ENCODE results near the gene WNT7A.

Gene WNT7A

DNA sequence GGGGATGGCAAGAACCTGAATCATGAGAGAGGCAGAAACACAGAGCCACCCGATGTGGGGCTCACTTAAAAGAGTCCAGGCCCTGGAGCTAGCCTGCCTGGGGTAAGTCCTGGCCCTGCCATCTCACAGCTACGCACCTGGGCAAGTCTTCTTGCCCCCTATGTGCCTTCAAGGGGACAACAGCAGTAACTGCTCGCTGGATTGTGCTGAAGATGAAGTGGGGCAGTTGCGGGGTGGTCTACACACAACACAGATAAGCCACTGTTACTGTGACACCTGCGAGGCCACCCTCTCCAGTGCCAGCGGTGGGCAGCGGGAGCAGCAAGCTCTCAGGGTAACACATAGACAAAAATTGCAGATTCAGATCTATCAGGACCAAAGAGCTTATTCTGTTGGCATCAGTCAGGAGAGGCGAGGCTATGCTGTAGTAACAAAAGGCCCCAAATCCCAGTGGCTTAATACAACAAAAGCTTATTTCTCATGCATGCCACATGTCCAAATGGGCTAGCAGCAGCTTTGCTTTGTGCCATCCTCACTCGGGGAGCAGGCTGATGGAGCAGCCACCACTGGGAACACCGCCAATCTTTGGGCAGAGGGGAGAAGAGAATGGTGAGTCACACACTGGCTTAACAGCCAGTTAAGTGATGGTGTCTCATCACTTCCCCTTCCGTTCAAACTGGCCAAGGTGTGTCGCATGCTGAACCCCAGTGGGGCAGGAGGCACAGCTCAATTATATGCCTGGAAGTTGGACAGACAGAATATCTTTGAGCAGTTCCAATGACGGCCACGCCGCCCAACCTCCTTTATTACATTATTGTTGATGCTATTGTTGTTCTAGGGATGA, 78.3 kb downstream of the WNT7A start:
- H3K9me3 ChIP-seq (ENCODE audit: severe bottlenecking), result peaks cover 7% of the 10 kb centered on the region
- H3K27ac ChIP-seq, result no peak overlapping the region
- peaks cover 92% of the 10 kb centered on the region for H3K27me3 ChIP-seq (ENCODE audit: insufficient read depth, low read depth, severe bottlenecking)
- TF ChIP-seq, protein P1, sequence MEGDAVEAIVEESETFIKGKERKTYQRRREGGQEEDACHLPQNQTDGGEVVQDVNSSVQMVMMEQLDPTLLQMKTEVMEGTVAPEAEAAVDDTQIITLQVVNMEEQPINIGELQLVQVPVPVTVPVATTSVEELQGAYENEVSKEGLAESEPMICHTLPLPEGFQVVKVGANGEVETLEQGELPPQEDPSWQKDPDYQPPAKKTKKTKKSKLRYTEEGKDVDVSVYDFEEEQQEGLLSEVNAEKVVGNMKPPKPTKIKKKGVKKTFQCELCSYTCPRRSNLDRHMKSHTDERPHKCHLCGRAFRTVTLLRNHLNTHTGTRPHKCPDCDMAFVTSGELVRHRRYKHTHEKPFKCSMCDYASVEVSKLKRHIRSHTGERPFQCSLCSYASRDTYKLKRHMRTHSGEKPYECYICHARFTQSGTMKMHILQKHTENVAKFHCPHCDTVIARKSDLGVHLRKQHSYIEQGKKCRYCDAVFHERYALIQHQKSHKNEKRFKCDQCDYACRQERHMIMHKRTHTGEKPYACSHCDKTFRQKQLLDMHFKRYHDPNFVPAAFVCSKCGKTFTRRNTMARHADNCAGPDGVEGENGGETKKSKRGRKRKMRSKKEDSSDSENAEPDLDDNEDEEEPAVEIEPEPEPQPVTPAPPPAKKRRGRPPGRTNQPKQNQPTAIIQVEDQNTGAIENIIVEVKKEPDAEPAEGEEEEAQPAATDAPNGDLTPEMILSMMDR (IDR thresholded peaks at IDR 0.05; ENCODE audit: low read depth, low read length), result no peak
- H3K4me3 ChIP-seq (ENCODE audit: low read depth, low read length), result no peak overlapping the region
- no peaks in the 10 kb centered on the region for H3K36me3 ChIP-seq
- DNase-seq, result no peak

DNA sequence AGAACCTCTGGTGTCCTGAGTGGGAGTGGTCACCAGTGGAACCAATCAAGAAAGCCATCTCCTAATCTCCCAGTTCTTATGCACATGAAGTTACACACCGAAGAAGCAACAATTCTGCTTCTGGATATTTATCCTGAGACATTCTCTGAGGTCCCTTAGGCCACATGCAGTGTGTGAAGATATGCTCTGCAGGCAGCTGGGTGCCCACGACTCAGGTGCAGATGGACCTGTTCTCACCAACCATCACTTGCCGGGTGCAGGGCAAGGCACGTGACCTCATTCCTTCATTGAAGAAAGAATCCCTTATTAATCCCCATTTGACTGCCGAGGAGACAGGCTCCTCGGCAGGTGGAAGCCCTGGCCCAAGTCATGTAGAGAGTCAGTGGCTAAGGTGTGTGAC, 79.8 kb downstream of the WNT7A start:
- TF ChIP-seq, protein P1 (IDR thresholded peaks at IDR 0.05; ENCODE audit: low read depth, low read length), result no peak
- no peak for DNase-seq
- Histone ChIP-seq H3K4me3 (ENCODE audit: low read depth, low read length) (no peak overlapping the region), H3K36me3 (no peaks in the 10 kb centered on the region), H3K27me3 (ENCODE audit: insufficient read depth, low read depth, severe bottlenecking) (peaks cover 95% of the 10 kb centered on the region), H3K9me3 (ENCODE audit: severe bottlenecking) (no peaks in the 10 kb centered on the region), H3K27ac (no peak overlapping the region)

DNA sequence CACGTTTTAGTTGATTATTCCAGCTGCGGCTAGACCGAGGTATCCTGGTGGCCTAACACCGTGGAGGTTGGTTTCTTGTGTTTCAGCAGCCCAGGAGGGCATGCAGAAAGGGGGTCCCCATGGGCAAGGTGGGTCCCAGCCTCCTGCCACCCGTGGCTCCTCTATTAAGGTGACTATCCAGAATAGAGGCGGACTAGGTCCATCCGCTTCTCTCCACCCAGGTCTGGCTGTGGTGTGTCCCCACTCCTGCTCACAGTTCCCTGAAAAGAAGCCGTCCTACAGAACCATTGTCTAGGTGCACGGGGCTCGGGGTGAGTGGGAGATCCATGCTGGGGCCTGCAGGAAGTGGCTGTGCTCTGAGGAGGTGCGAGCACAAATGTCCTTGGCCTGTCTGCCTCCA, 81.5 kb downstream of the WNT7A start:
- peaks cover 98% of the 10 kb centered on the region for H3K27me3 ChIP-seq (ENCODE audit: insufficient read depth, low read depth, severe bottlenecking)
- H3K9me3 ChIP-seq (ENCODE audit: severe bottlenecking), result no peaks in the 10 kb centered on the region

DNA sequence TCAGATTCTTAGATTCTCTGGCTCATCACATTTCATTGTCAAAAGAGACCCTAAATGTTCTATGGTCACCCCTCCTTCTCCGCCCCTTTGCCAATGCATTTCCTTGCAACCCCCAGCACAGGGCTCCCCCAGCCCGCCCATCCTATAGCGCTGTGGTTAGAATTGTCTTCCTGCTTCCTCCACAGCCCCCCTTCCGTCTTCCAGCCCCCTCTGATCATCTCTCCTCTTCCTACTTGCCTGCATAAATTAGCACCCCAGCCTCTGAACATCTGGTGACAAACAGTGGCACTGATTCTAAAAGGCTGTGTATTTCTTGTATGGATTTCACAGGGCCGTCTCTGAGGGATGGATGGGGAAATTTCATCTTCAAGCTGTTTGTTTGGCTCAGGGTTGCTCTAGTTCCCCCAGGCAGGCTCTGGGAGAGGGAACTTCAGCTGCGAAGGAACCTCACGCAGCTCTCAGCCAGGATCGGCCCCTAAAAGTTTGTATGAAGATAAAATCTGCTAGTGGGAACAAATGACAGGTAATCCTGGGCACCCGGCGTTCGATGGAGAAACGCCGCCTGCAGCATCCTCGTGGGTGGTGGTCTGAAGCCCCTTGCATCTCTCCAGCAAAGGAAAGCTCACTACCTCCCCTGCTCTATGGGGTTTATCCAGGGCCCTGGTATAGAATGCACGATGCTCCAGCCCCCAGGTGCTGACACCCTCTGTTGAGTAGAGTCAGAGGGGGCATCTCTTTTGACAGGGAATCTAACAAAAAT, 83.0 kb downstream of the WNT7A start:
- peaks cover 98% of the 10 kb centered on the region for H3K27me3 ChIP-seq (ENCODE audit: insufficient read depth, low read depth, severe bottlenecking)
- H3K9me3 ChIP-seq (ENCODE audit: severe bottlenecking), result no peaks in the 10 kb centered on the region
- TF ChIP-seq, protein P1 (IDR thresholded peaks at IDR 0.05; ENCODE audit: low read depth, low read length), result no peak
- no peak overlapping the region for H3K4me3 ChIP-seq (ENCODE audit: low read depth, low read length)
- no peak for DNase-seq
- H3K36me3 ChIP-seq, result no peaks in the 10 kb centered on the region
- no peak overlapping the region for H3K27ac ChIP-seq

More for the DNA sequence above, 81.5 kb downstream of the WNT7A start:
- Histone ChIP-seq H3K36me3 (no peaks in the 10 kb centered on the region), H3K4me3 (ENCODE audit: low read depth, low read length) (no peak overlapping the region), H3K27ac (no peak overlapping the region)
- TF ChIP-seq, protein P1 (IDR thresholded peaks at IDR 0.05; ENCODE audit: low read depth, low read length), result no peak
- DNase-seq, result no peak

DNA sequence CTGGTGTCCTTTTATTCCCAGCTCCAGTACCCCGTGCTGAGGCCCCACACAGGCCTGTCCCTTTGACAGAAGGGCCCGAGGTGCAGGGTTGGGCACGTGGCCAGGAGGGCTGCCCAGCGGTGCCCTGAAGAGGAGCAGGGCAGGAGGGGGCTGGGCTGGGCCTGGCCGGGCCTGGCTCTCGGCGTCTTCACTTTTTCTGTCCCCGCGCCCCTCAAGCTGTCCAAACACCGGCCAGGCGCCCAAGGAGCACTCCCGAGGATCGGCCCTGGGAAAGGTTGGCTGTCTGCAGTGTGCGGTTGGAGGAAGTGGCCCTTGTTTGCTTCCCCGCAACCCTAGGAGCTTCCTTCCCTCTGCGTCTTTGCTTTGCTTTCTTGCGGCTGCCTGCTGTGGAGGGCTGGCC, 84.1 kb downstream of the WNT7A start:
- H3K27ac ChIP-seq, result no peak overlapping the region
- no peak overlapping the region for H3K4me3 ChIP-seq (ENCODE audit: low read depth, low read length)
- no peak for DNase-seq
- H3K36me3 ChIP-seq, result no peaks in the 10 kb centered on the region
- TF ChIP-seq, protein P1 (IDR thresholded peaks at IDR 0.05; ENCODE audit: low read depth, low read length), result no peak
- H3K27me3 ChIP-seq (ENCODE audit: insufficient read depth, low read depth, severe bottlenecking), result peaks cover 98% of the 10 kb centered on the region
- no peaks in the 10 kb centered on the region for H3K9me3 ChIP-seq (ENCODE audit: severe bottlenecking)
